Trophoblast cell (in vitro differentiated cells and primary cell): ENCODE measurements around the gene PEX14.

Experiments
- DNase-seq, 2 donors: peaks; one replicate each; pipeline ENCODE4 v3.0.0-alpha.2; 2016
- H2AFZ ChIP-seq: 2 replicates; pipeline ENCODE4 v1.6.1; 2013; ENCODE audit warnings: low read length, moderate library complexity, mild to moderate bottlenecking; ENCODE audit not compliant: insufficient read depth, poor library complexity
- H2AK5ac ChIP-seq: 2 replicates; pipeline ENCODE4 v1.6.1; 2013; ENCODE audit warnings: mild to moderate bottlenecking, low read length
- H2BK120ac ChIP-seq: 2 replicates; pipeline ENCODE4 v1.6.1; 2013; ENCODE audit warnings: low read length, mild to moderate bottlenecking, moderate library complexity; ENCODE audit not compliant: insufficient read depth, poor library complexity
- H2BK12ac ChIP-seq: 2 replicates; pipeline ENCODE4 v1.6.1; 2013; ENCODE audit warnings: mild to moderate bottlenecking, low read length, moderate library complexity
- H2BK5ac ChIP-seq: 2 replicates; pipeline ENCODE4 v1.6.1; 2013; ENCODE audit warnings: low read length, low read depth, moderate library complexity, mild to moderate bottlenecking; ENCODE audit not compliant: poor library complexity
- H3K14ac ChIP-seq: 2 replicates; pipeline ENCODE4 v1.6.1; 2013; ENCODE audit warnings: mild to moderate bottlenecking, low read length
- H3K18ac ChIP-seq: 2 replicates; pipeline ENCODE4 v1.6.1; 2013; ENCODE audit warnings: mild to moderate bottlenecking, low read length
- H3K23ac ChIP-seq: 2 replicates; pipeline ENCODE4 v1.6.1; 2013; ENCODE audit warnings: low read length
- H3K27ac ChIP-seq: 2 replicates; pipeline ENCODE4 v1.5.1; 2013; ENCODE audit warnings: low read depth, mild to moderate bottlenecking, inconsistent platforms, low read length, moderate library complexity
- H3K27me3 ChIP-seq: 2 replicates; pipeline ENCODE4 v1.6.1; 2013; ENCODE audit warnings: inconsistent platforms, mild to moderate bottlenecking, low read length, moderate library complexity; ENCODE audit not compliant: insufficient read depth
- H3K36me3 ChIP-seq, 2 experiments: 1 replicate in 1 of 2; 2 replicates in 1 of 2; pipeline ENCODE4 v1.6.1; 2013; ENCODE audit warnings: low read length in 2 of 2, mild to moderate bottlenecking in 2 of 2, moderate library complexity in 1 of 2; ENCODE audit not compliant: insufficient read depth in 2 of 2, control insufficient read depth in 1 of 2
- H3K4ac ChIP-seq: 2 replicates; pipeline ENCODE4 v1.6.1; 2013; ENCODE audit warnings: low read depth, mild to moderate bottlenecking, low read length, moderate library complexity
- H3K4me1 ChIP-seq, 2 experiments: 1 replicate in 1 of 2; 2 replicates in 1 of 2; pipeline ENCODE4 v1.6.1; 2013; ENCODE audit warnings: low read length in 2 of 2, mild to moderate bottlenecking in 2 of 2, moderate library complexity in 1 of 2; ENCODE audit not compliant: insufficient read depth in 2 of 2, control insufficient read depth in 1 of 2
- H3K4me2 ChIP-seq: 2 replicates; pipeline ENCODE4 v1.6.1; 2013; ENCODE audit warnings: inconsistent platforms, mild to moderate bottlenecking, low read length, moderate library complexity
- H3K4me3 ChIP-seq: 2 replicates; pipeline ENCODE4 v1.5.1; 2013; ENCODE audit warnings: mild to moderate bottlenecking, low read depth, low read length, inconsistent platforms
- H3K79me1 ChIP-seq: one replicate; pipeline ENCODE4 v1.6.1; 2013; ENCODE audit warnings: low read length
- H3K79me2 ChIP-seq: 2 replicates; pipeline ENCODE4 v1.6.1; 2013; ENCODE audit warnings: low read length, mild to moderate bottlenecking; ENCODE audit not compliant: control insufficient read depth, insufficient read depth, poor library complexity
- H3K9ac ChIP-seq: 2 replicates; pipeline ENCODE4 v1.6.1; 2013; ENCODE audit warnings: mild to moderate bottlenecking, low read length
- H3K9me3 ChIP-seq: 2 replicates; pipeline ENCODE4 v1.6.1; 2013; ENCODE audit warnings: low read depth, mild to moderate bottlenecking, control low read depth, inconsistent platforms, low read length; ENCODE audit not compliant: insufficient read depth
- H4K12ac ChIP-seq: 2 replicates; pipeline ENCODE4 v1.6.1; 2013; ENCODE audit warnings: low read depth, mild to moderate bottlenecking, low read length, moderate library complexity
- H4K8ac ChIP-seq: 2 replicates; pipeline ENCODE4 v1.6.1; 2013; ENCODE audit warnings: low read depth, mild to moderate bottlenecking, low read length, moderate library complexity
- H4K91ac ChIP-seq: one replicate; pipeline ENCODE4 v1.6.1; 2013; ENCODE audit warnings: low read depth, mild to moderate bottlenecking, low read length, moderate library complexity
- WGBS: extraction: QIAGEN DNeasy Blood & Tissue Kit; methylation state at CpG from one replicate; pipeline ENCODE4 v1.1.7; 2013; ENCODE audit warnings: missing lambda C conversion rate; ENCODE audit not compliant: insufficient read length, insufficient coverage; ENCODE audit errors: extremely low coverage; 5-methylcytosine and 5-hydroxymethylcytosine counted together

Gene PEX14

GRCh38 chr1:10433790-10434189 is 41.0 kb upstream of the PEX14 start:
- H3K79me1 ChIP-seq: peaks cover 7% of the 10 kb centered on the region
- no peak overlapping the region for H2BK120ac ChIP-seq
- no peak overlapping the region for H3K4ac ChIP-seq
- H3K4me3 ChIP-seq: no peak overlapping the region
- no peak overlapping the region for H3K14ac ChIP-seq
- H4K8ac ChIP-seq: no peak overlapping the region
- H3K4me2 ChIP-seq: no peak overlapping the region
- no peak overlapping the region for H4K91ac ChIP-seq
- WGBS: no CpG with 5 or more reads among the region's 11 CpGs
- no peak overlapping the region for H4K12ac ChIP-seq
- H3K27ac ChIP-seq: no peak overlapping the region
- no peak overlapping the region for H3K18ac ChIP-seq
- no peak overlapping the region for H2AFZ ChIP-seq
- H3K27me3 ChIP-seq: no peaks in the 10 kb centered on the region
- no peaks in the 10 kb centered on the region for H3K79me2 ChIP-seq
- no peaks in the 10 kb centered on the region for H3K9me3 ChIP-seq
- no peak overlapping the region for H3K9ac ChIP-seq
- DNase-seq: no peak
- no peaks in the 10 kb centered on the region for H3K36me3 ChIP-seq
- no peak overlapping the region for H2BK5ac ChIP-seq
- no peak overlapping the region for H3K23ac ChIP-seq
- no peak overlapping the region for H2BK12ac ChIP-seq
- no peak overlapping the region for H2AK5ac ChIP-seq
- peaks cover 6 to 9% of the 10 kb centered on the region in 2 experiments for H3K4me1 ChIP-seq

- Histone ChIP-seq H3K4me1 (peaks cover 6 to 10% of the 10 kb centered on the region in 2 experiments), H3K27ac (no peak overlapping the region), H2BK5ac (no peak overlapping the region), H3K9me3 (no peaks in the 10 kb centered on the region), H3K79me2 (no peaks in the 10 kb centered on the region), H4K12ac (no peak overlapping the region), H3K79me1 (peaks cover 7% of the 10 kb centered on the region), H3K14ac (no peak overlapping the region), H4K91ac (no peak overlapping the region), H3K4ac (no peak overlapping the region), H3K18ac (no peak overlapping the region), H3K36me3 (no peaks in the 10 kb centered on the region), H2BK120ac (no peak overlapping the region), H2BK12ac (no peak overlapping the region), H2AFZ (no peak overlapping the region), H3K4me3 (no peak overlapping the region), H3K4me2 (no peak overlapping the region), H4K8ac (no peak overlapping the region), H3K23ac (no peak overlapping the region), H2AK5ac (no peak overlapping the region), H3K27me3 (no peaks in the 10 kb centered on the region), H3K9ac (no peak overlapping the region)
- no peak for DNase-seq
- WGBS: no CpG with 5 or more reads among the region's 5 CpGs
Observed at GRCh38 chr1:10434590-10434989, 40.2 kb upstream of the PEX14 start.

DNA sequence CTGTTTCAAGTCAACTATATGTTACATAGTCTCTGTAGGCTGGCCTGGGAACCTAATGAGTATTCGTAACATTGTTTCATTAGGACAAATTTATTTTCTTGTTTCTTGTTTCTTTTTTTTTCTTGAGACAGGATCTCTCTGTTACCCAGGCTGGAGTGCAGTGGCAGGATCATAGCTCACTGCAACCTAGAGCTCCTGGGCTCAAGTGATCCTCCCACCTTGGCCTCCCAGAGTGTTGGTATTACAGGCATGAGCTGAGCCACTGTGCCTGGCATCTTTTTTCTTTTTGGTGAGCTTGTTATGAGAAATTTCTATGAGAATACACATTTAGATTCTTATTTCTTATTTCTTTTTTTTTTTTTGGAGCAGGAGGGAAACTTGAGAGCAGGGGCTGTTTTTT is 37.7 kb upstream of the PEX14 start:
- Histone ChIP-seq H3K4me2 (no peak overlapping the region), H4K8ac (no peak overlapping the region), H4K12ac (no peak overlapping the region), H3K23ac (no peak overlapping the region), H3K14ac (no peak overlapping the region), H3K4me3 (no peak overlapping the region), H2BK5ac (no peak overlapping the region), H3K79me2 (no peaks in the 10 kb centered on the region), H3K18ac (no peak overlapping the region), H3K9ac (no peak overlapping the region), H3K4me1 (peaks cover 3 to 4% of the 10 kb centered on the region in 2 experiments), H3K36me3 (peaks cover 0 to 2% of the 10 kb centered on the region in 2 experiments), H2BK12ac (no peak overlapping the region), H2AFZ (no peak overlapping the region), H2BK120ac (no peak overlapping the region), H2AK5ac (no peak overlapping the region), H3K9me3 (no peaks in the 10 kb centered on the region), H3K27me3 (no peaks in the 10 kb centered on the region), H3K27ac (no peak overlapping the region), H3K79me1 (no peaks in the 10 kb centered on the region), H4K91ac (no peak overlapping the region), H3K4ac (no peak overlapping the region)
- no CpG with 5 or more reads among the region's 1 CpG for WGBS
- DNase-seq: no peak

DNA sequence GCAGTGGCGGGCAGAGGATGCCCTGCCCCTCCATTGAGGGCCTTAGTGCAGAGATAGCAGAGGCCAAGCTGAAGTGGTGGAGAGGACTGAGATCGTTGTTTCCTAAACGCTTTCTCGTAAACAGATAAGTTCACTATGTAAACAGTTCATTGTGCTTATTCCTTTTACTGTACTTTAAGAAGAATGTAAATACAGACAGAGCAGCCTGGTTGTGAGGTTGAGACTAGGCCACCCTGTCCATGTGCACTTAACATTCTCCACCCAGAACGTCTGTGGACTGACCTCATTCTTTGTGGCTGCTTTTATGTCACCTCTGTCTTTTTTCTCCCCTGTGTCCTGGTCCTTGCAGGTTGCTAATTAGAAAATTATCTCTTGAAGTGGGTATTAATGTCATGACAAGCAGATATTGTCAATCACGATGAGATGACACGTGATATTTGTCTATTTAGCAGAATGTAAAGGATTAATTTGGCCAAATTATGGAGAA is 36.0 kb upstream of the PEX14 start:
- no peak overlapping the region for H3K4ac ChIP-seq
- no peak overlapping the region for H2AK5ac ChIP-seq
- H3K27me3 ChIP-seq: no peaks in the 10 kb centered on the region
- H3K9me3 ChIP-seq: no peaks in the 10 kb centered on the region
- H3K4me3 ChIP-seq: no peak overlapping the region
- no peak overlapping the region for H3K14ac ChIP-seq
- H2BK12ac ChIP-seq: no peak overlapping the region
- no peak overlapping the region for H3K23ac ChIP-seq
- H2BK5ac ChIP-seq: no peak overlapping the region
- peaks cover 3 to 4% of the 10 kb centered on the region in 2 experiments for H3K4me1 ChIP-seq
- H2AFZ ChIP-seq: no peak overlapping the region
- no peaks in the 10 kb centered on the region for H3K79me1 ChIP-seq
- no peak overlapping the region for H3K4me2 ChIP-seq
- H3K36me3 ChIP-seq: peaks cover 0 to 2% of the 10 kb centered on the region in 2 experiments
- H4K12ac ChIP-seq: no peak overlapping the region
- no peak overlapping the region for H2BK120ac ChIP-seq
- H3K9ac ChIP-seq: no peak overlapping the region
- no peak overlapping the region for H3K27ac ChIP-seq
- no peak overlapping the region for H4K8ac ChIP-seq
- no peak overlapping the region for H4K91ac ChIP-seq
- DNase-seq: no peak
- no CpG with 5 or more reads among the region's 7 CpGs for WGBS
- H3K79me2 ChIP-seq: no peaks in the 10 kb centered on the region
- no peak overlapping the region for H3K18ac ChIP-seq
